ENCODE measurements around the gene TUBGCP3. TPM values are rescaled to one million over a fixed set of nuclear protein-coding genes. Genes with fewer than 3 reads are reported as not detected.

Gene TUBGCP3
- total RNA-seq, 1 experiment from 2014 or later, result 51.4 TPM

DNA sequence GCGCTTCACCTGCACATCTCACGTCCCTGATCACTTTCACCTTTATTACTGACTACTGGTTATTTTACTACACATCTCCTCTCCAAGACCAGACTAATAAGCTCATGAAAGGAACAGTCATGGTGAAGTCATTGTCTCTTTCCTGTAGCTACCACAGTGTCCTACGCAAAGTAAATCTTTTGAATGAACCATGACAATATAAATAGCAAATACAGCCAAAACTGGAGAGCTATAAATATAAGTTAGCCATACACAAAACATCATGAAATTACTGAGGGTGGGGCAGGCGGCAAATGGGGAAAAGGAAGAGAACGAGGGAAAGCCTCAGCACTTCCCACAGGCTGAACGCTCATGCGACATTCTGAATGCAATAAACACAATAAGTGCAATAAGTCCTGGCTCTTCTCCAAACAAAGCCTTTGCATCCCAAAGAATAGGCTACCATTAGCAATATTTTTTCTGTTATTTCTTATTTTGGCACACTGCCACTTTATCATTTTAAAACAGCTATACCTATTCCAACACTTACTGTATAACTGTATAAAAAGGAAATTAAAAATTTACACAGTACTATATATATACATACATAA lies 62.5 kb downstream of the TUBGCP3 start:
- TF ChIP-seq FOSL1 (IDR thresholded peaks at IDR 0.05; ENCODE audit: low read depth), result no peak
- TF ChIP-seq YY1 (IDR thresholded peaks at IDR 0.05; ENCODE audit: extremely low read depth, insufficient replicate concordance, low read depth, low read length), result no peak
- TF ChIP-seq ELF1 (IDR thresholded peaks at IDR 0.05; ENCODE audit: borderline replicate concordance, low read depth), result no peak
- no peak for TF ChIP-seq EGR1 (IDR thresholded peaks at IDR 0.05; ENCODE audit: low read depth)
- no peak for TF ChIP-seq RAD21 (IDR thresholded peaks at IDR 0.05; ENCODE audit: low read depth)
- TF ChIP-seq POLR2AphosphoS5 (IDR thresholded peaks at IDR 0.05; ENCODE audit: low read depth, low read length), result no peak
- no peak for TF ChIP-seq REST (IDR thresholded peaks at IDR 0.05; ENCODE audit: low read depth)
- no peak for TF ChIP-seq ZBTB33 (IDR thresholded peaks at IDR 0.05; ENCODE audit: extremely low read depth, insufficient replicate concordance, low read length)
- no peak for TF ChIP-seq MAX (IDR thresholded peaks at IDR 0.05)
- TF ChIP-seq CBX3 (IDR thresholded peaks at IDR 0.05; ENCODE audit: low read depth), result no peak
- TF ChIP-seq ZNF274 (IDR thresholded peaks at IDR 0.05; ENCODE audit: low read depth, low read length), result no peak
- TF ChIP-seq CEBPB (IDR thresholded peaks at IDR 0.05; ENCODE audit: low read depth), result no peak
- TF ChIP-seq JUND (IDR thresholded peaks at IDR 0.05), result no peak
- no peak for TF ChIP-seq TCF7L2 (IDR thresholded peaks at IDR 0.05; ENCODE audit: borderline replicate concordance, extremely low read depth, insufficient read depth, insufficient read length)
- TF ChIP-seq SP1 (IDR thresholded peaks at IDR 0.05; ENCODE audit: low read depth), result no peak
- TF ChIP-seq SRF (IDR thresholded peaks at IDR 0.05; ENCODE audit: low read depth), result no peak
- no peak for TF ChIP-seq ZFX (IDR thresholded peaks at IDR 0.05)
- ATAC-seq, result no peak
- Histone ChIP-seq H2AFZ (ENCODE audit: low read depth, low read length, poor library complexity, severe bottlenecking) (no peak overlapping the region), H3K9ac (ENCODE audit: low read length) (no peak overlapping the region), H3K4me3 (replicated peaks in 1 of 2; ENCODE audit: low read depth in 1 of 2, low read length in 2 of 2) (no peak overlapping the region), H3K27me3 (ENCODE audit: insufficient read depth, low read length) (no peaks in the 10 kb centered on the region), H3K9me2 (ENCODE audit: insufficient read depth) (no peaks in the 10 kb centered on the region; the same call in 1 of the 2 replicates), H4K20me1 (ENCODE audit: insufficient read depth) (no peaks in the 10 kb centered on the region), H3K36me3 (ENCODE audit: control insufficient read depth in 1 of 2, insufficient read depth in 2 of 2, low read length in 2 of 2) (peaks cover 3 to 23% of the 10 kb centered on the region in 2 experiments; a peak in 2 of 4 replicates), H3K79me2 (ENCODE audit: insufficient read depth, low read length) (peaks cover 20% of the 10 kb centered on the region), H3K9me3 (ENCODE audit: control insufficient read depth in 1 of 2, insufficient read depth in 1 of 2, low read depth in 1 of 2, low read length in 2 of 2) (no peaks in the 10 kb centered on the region), H3K4me1 (ENCODE audit: control insufficient read depth in 1 of 2, insufficient read depth in 2 of 2, low read length in 2 of 2) (no peaks in the 10 kb centered on the region), H3K4me2 (ENCODE audit: low read length) (no peak overlapping the region), H3K27ac (ENCODE audit: low read depth, low read length) (no peak overlapping the region)
- intact Hi-C loops (cut with micrococcal nuclease), result no loop called here
- DNase-seq (ENCODE audit: low read depth, low spot score), result no peak
- ChIA-PET POLR2A (no interaction called here), CTCF (no interaction called here), RAD21 (ENCODE audit: low non-redundant PET in 1 of 2, low total read pairs in 2 of 2, uncharacterized antibody in 2 of 2, unreplicated experiment in 2 of 2) (no interaction called here)
- BruUV-seq (replicated peaks), result no TSS peak

Measured in HCT116 (cell line).